Left ventricle myocardium inferior (tissue), 1 donor: Measurements from ENCODE around the gene RRBP1. TPM values are rescaled to one million over a fixed set of nuclear protein-coding genes. Genes with fewer than 3 reads are reported as not detected.

ENCODE experiments used
- DNase-seq: peaks from one replicate; pipeline ENCODE4 v3.0.0-alpha.2; 2020
- H3K27ac ChIP-seq: fragments of 200-600 bp; replicated peaks from 2 replicates; pipeline ENCODE4 v1.8.0; 2021
- H3K27me3 ChIP-seq: fragments of 200-600 bp; 2 replicates; pipeline ENCODE4 v1.8.0; 2021; ENCODE audit warnings: low read depth
- H3K36me3 ChIP-seq: fragments of 200-600 bp; 2 replicates; pipeline ENCODE4 v1.8.0; 2021
- H3K4me1 ChIP-seq: fragments of 200-600 bp; 2 replicates; pipeline ENCODE4 v1.8.0; 2021
- H3K4me3 ChIP-seq: fragments of 200-600 bp; 2 replicates; pipeline ENCODE4 v1.8.0; 2021; ENCODE audit warnings: mild to moderate bottlenecking, moderate library complexity
- H3K9me3 ChIP-seq: fragments of 200-600 bp; replicated peaks from 2 replicates; pipeline ENCODE4 v1.8.0; 2021
- CTCF ChIP-seq: fragments of 200-600 bp; IDR thresholded peaks from 2 replicates; pipeline ENCODE4 v1.8.0; 2021; ENCODE audit warnings: antibody characterized with exemption, mild to moderate bottlenecking, borderline replicate concordance
- intact Hi-C: fragments of 100-400 bp; cut with micrococcal nuclease; formaldehyde crosslinking; loops from one replicate; pipeline ENCODE4 v1.11.0; 2022
- total RNA-seq: library from RNA; stranded (reverse); fragmentation: NEBNext Ultra II Directional; extraction: Animal tissue kit (Norgen Biotek cat#: 25700); gene quantifications from one replicate; pipeline ENCODE4 v1.2.1, GENCODE V29; 2021
- donor health status: DM: no; HTN: yes; CAD: no; lungs with severe emphysema.

The RRBP1 gene
- total RNA-seq, 1 donor from 2014 or later, result 31.3 TPM

GRCh38 chr20:17625246-17626051 lies 56.6 kb downstream of the RRBP1 start:
- intact Hi-C loops, result no loop called here
- H3K36me3 ChIP-seq, result peaks cover 91% of the 10 kb centered on the region
- DNase-seq, result peak; percentile 14
- TF ChIP-seq CTCF, result no peak
- H3K4me3 ChIP-seq, result no peak overlapping the region
- no peak overlapping the region for H3K27ac ChIP-seq
- H3K4me1 ChIP-seq, result no peaks in the 10 kb centered on the region
- H3K27me3 ChIP-seq, result no peaks in the 10 kb centered on the region
- H3K9me3 ChIP-seq, result no peaks in the 10 kb centered on the region

- Histone ChIP-seq H3K9me3 (no peaks in the 10 kb centered on the region), H3K27me3 (no peaks in the 10 kb centered on the region), H3K27ac (no peak overlapping the region), H3K4me3 (no peak overlapping the region), H3K36me3 (peaks cover 91% of the 10 kb centered on the region), H3K4me1 (no peaks in the 10 kb centered on the region)
- peak; percentile 5 for DNase-seq
- no peak for TF ChIP-seq CTCF
- intact Hi-C loops, result no loop called here
Observed at GRCh38 chr20:17624551-17625245, 57.3 kb downstream of the RRBP1 start.

- intact Hi-C loops, result no loop called here
- peaks cover 93% of the 10 kb centered on the region for H3K36me3 ChIP-seq
Observed at GRCh38 chr20:17624070-17624469, 58.0 kb downstream of the RRBP1 start.

GRCh38 chr20:17622851-17623508 lies 59.1 kb downstream of the RRBP1 start:
- H3K36me3 ChIP-seq, result peaks cover 98% of the 10 kb centered on the region
- no peak for DNase-seq
- intact Hi-C loops, result no loop called here
- TF ChIP-seq CTCF, result no peak
- no peaks in the 10 kb centered on the region for H3K27me3 ChIP-seq
- H3K4me1 ChIP-seq, result peaks cover 2% of the 10 kb centered on the region
- no peaks in the 10 kb centered on the region for H3K9me3 ChIP-seq
- H3K4me3 ChIP-seq, result no peak overlapping the region
- H3K27ac ChIP-seq, result no peak overlapping the region

More at GRCh38 chr20:17624070-17624469, 58.0 kb downstream of the RRBP1 start:
- peak; percentile 5 for DNase-seq
- Histone ChIP-seq H3K4me3 (no peak overlapping the region), H3K27ac (no peak overlapping the region), H3K9me3 (no peaks in the 10 kb centered on the region), H3K4me1 (no peaks in the 10 kb centered on the region), H3K27me3 (no peaks in the 10 kb centered on the region)
- no peak for TF ChIP-seq CTCF

- DNase-seq, result peak; percentile 9
- intact Hi-C loops, result no loop called here
- Histone ChIP-seq H3K4me3 (no peak overlapping the region), H3K27me3 (no peaks in the 10 kb centered on the region), H3K36me3 (peaks cover 94% of the 10 kb centered on the region), H3K9me3 (no peaks in the 10 kb centered on the region), H3K27ac (no peak overlapping the region), H3K4me1 (peaks cover 9% of the 10 kb centered on the region)
- no peak for TF ChIP-seq CTCF
Observed at GRCh38 chr20:17622086-17622850, 59.8 kb downstream of the RRBP1 start.
